T-helper 17 cell (primary cell): ENCODE results near the gene MKLN1. TPM values are rescaled to one million over a fixed set of nuclear protein-coding genes. Genes with fewer than 3 reads are reported as not detected.

Experiments used
- ATAC-seq: fragments of 150-1000 bp; cut with Tn5 transposase; 2 replicates; pipeline ENCODE4 v1.10.0; 2021; ENCODE audit warnings: mild to moderate bottlenecking, moderate library complexity
- DNase-seq, 3 donors: peaks; one replicate each; pipeline versions ENCODE4 v3.0.0 to v3.0.0-alpha.2; 2020 to 2021
- H3K9me3 ChIP-seq: one replicate; pipeline ENCODE4 v1.7.0; 2013; ENCODE audit warnings: low read length, mild to moderate bottlenecking; ENCODE audit not compliant: control insufficient read depth, poor library complexity, severe bottlenecking
- H3K27ac Mint-ChIP-seq: one replicate; pipeline ENCODE4 v1.8.0; 2022; ENCODE audit warnings: mild to moderate bottlenecking, moderate library complexity, mixed read lengths
- H3K27me3 Mint-ChIP-seq: one replicate; pipeline ENCODE4 v1.8.0; 2022; ENCODE audit warnings: mixed read lengths
- H3K36me3 Mint-ChIP-seq: one replicate; pipeline ENCODE4 v1.8.0; 2022; ENCODE audit warnings: low read depth, mixed read lengths
- H3K4me1 Mint-ChIP-seq: one replicate; pipeline ENCODE4 v1.8.0; 2022; ENCODE audit warnings: mild to moderate bottlenecking, mixed read lengths
- H3K4me3 Mint-ChIP-seq: one replicate; pipeline ENCODE4 v1.8.0; 2022; ENCODE audit warnings: mild to moderate bottlenecking, moderate library complexity, mixed read lengths
- total RNA-seq, 4 donors: library from RNA in 2 of 4; stranded (reverse) in 2 of 4; gene quantifications; one replicate each; pipeline ENCODE4 v1.2.3 and lab custom pipeline; 2022 to 2026

Gene MKLN1
- total RNA-seq, 2 donors from 2014 or later, result 46.5 to 51.1 TPM

DNA sequence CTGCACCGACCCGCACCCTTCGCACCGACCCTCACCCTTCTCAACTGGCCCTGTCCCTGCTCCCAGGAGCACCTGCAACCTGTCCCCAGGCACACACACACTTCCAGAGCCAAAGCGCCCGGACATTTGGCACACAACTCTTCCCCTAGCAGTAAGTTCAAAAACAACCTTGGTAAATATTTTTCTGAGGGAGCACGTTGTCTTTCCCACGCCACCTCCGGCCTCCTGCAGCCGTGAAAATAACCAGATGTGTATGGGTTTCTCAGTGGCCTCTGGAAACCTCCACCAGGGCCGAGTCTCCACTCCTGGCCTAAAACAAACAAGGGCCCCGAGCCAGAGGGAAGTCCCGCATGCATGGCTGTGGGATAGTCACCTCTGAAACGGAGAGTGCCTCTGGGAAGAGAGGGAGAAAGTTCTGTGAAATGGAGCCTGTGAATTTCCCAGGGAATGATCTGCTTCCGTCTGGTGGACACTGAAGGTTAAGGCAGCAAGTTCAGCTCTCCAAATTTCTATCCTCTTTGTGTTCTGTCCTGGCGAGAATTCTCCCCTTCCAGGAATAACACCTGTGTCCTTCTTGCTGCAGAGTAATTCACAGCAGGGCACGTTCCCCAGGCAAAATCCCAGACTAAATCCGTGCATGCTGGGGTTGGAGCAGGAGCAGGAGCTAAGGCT is 213.0 kb downstream of the MKLN1 start:
- Mint-ChIP-seq H3K27ac (no peak overlapping the region), H3K4me1 (peaks cover 11% of the 10 kb centered on the region), H3K36me3 (no peaks in the 10 kb centered on the region), H3K4me3 (no peak overlapping the region), H3K27me3 (peaks cover 7% of the 10 kb centered on the region)
- H3K9me3 ChIP-seq, result no peaks in the 10 kb centered on the region
- no peak for ATAC-seq
- DNase-seq, result no peak

DNA sequence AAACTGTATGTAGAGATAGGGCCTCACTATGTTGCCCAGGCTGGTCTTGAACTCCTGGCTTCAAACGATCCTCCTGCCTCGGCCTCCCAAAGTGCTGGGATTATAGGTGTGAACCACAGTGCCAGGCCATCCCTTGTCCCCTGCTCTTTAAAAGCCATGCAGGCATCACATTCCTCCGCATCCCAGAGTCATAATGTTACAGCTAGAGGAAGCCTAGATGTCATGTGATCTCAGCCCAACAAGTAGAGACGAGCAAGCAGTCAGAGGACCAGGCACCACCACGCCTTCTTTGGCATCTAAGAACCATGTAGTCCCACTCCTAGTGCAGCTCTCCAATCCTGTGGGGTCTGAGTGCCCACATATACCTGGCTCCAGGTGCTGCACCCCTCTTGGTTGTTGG is 215.6 kb downstream of the MKLN1 start:
- no peaks in the 10 kb centered on the region for H3K36me3 Mint-ChIP-seq
- ATAC-seq, result no peak
- peaks cover 12% of the 10 kb centered on the region for H3K4me1 Mint-ChIP-seq
- H3K27ac Mint-ChIP-seq, result no peak overlapping the region
- DNase-seq, result no peak
- H3K27me3 Mint-ChIP-seq, result peaks cover 9% of the 10 kb centered on the region
- H3K4me3 Mint-ChIP-seq, result no peak overlapping the region
- H3K9me3 ChIP-seq, result no peaks in the 10 kb centered on the region

DNA sequence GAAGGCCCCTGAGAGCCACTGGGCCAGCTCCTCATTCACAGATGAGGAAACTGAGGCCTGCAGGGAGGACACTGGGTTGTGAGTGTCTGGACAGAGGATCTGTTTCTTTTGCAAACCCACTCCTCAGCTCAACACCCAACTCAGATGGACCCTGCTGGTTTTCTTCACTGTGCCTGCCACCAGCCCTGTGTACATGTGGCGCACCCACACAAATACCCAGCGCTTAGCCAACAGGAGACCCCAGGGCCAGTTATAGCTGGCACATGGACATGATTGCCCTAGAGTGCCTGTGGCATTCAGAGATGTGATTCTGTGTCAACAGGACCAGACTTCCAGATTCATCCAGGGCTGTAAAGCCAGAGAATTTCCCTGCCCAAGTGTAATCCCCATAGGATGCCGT is 216.3 kb downstream of the MKLN1 start:
- Mint-ChIP-seq H3K36me3 (no peaks in the 10 kb centered on the region), H3K27me3 (peaks cover 12% of the 10 kb centered on the region), H3K27ac (no peak overlapping the region), H3K4me3 (no peak overlapping the region), H3K4me1 (peaks cover 15% of the 10 kb centered on the region)
- H3K9me3 ChIP-seq, result no peaks in the 10 kb centered on the region
- no peak for DNase-seq
- no peak for ATAC-seq

DNA sequence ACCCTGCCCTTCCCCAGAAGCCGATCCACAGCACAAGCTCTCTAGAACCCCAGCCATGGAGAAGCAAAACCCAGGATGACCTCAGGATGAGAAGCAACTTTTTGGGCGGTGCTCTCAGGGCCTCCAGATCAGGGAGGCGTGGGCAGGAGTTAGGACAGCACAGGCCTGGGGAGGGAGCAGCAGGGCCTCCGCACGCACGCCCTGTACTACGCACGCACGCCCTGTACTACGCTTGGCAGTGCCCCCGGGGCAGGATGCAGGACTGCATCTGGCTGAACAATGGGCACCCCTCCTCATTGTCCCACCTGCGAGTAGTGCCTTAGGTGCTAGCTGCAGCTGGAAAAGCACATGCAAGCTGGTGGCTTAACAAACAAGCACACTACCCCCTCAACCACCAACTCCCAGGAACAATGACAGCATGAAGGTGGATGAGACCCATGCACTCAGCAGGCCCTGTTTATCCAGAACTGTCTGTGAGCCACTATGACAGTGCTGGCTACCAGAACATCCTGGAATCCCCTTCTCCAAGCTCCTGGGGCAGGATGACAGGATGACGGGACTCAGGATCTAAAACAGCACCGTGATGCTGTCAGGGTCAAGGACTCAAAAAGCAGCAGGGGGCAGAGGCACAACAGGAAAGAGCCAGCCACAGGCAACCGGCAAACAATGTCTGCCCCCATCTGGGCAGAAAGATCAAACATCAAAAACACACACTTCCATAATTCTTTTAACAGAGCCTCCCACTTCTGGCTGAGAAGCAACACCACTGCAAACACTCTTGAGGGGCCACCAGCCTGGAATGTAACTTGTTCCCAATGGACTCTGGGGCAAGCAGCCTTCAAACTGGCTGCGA is 217.0 kb downstream of the MKLN1 start:
- no peaks in the 10 kb centered on the region for H3K9me3 ChIP-seq
- no peak for DNase-seq
- Mint-ChIP-seq H3K4me3 (no peak overlapping the region), H3K36me3 (no peaks in the 10 kb centered on the region), H3K4me1 (peaks cover 15% of the 10 kb centered on the region), H3K27me3 (peaks cover 12% of the 10 kb centered on the region), H3K27ac (no peak overlapping the region)
- no peak for ATAC-seq

DNA sequence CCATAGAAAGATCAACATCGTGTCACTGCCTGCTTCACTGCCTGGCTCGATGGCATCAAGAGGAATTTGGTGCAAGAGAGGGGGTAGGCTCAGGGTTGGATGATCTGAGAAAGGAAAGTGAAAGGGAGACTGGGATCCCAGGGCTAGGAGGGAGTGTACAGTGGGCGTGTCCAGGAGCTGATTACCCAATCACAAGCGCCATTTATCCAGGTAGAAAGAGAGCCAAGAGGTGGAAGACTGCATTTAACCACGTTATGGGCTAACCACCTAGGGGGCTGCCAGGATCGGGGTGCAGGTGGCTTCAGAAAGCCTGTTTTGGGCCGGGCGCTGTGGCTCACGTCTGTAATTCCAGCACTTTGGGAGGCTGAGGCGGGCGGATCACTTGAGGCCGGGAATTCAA is 218.4 kb downstream of the MKLN1 start:
- no peak for ATAC-seq
- Mint-ChIP-seq H3K36me3 (no peaks in the 10 kb centered on the region), H3K4me3 (no peak overlapping the region), H3K27me3 (peaks cover 16% of the 10 kb centered on the region), H3K27ac (no peak overlapping the region), H3K4me1 (peaks cover 15% of the 10 kb centered on the region)
- no peaks in the 10 kb centered on the region for H3K9me3 ChIP-seq
- no peak for DNase-seq

Other genes with a start within 250 kb of the MKLN1 start
- gene PODXL, start 228.8 kb downstream of the MKLN1 start, total RNA-seq, result 1 to 10 TPM in 1 of 2 donors, under 1 TPM in 1; 0.47 to 1.1 TPM